Stimulated activated CD4-positive, alpha-beta T cell treated with anti-CD3 and anti-CD28 coated beads, Interleukin-2, amount 100 ng/mL, for 4 hours (primary cell): ENCODE data around the gene ADGRL3.

ENCODE experiments used
- DNase-seq: peaks from one replicate; pipeline ENCODE4 v3.0.0-alpha.2; 2020; ENCODE audit warnings: low read depth

The ADGRL3 gene

GRCh38 chr4:61277785-61278760 lies 77.9 kb downstream of the ADGRL3 start:
- DNase-seq = no peak

DNA sequence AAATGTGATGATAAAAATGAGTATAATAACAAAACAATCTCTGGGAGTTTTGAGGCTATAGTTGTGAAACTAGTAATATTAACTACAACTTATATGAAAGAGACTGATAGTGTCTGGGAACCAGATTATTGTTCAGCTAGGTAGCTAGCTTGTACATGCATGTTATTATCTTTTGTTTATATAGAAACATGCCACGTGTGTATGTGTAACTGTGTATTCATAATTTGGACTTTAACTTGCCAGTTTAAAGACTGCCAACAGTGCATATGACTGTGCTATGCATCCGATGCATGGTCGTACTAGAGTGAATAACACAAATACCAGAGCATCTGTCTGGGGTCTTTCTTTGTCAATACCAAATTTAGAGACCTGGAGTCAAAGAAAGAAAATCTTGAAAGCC lies 92.2 kb downstream of the ADGRL3 start:
- DNase-seq = no peak

DNA sequence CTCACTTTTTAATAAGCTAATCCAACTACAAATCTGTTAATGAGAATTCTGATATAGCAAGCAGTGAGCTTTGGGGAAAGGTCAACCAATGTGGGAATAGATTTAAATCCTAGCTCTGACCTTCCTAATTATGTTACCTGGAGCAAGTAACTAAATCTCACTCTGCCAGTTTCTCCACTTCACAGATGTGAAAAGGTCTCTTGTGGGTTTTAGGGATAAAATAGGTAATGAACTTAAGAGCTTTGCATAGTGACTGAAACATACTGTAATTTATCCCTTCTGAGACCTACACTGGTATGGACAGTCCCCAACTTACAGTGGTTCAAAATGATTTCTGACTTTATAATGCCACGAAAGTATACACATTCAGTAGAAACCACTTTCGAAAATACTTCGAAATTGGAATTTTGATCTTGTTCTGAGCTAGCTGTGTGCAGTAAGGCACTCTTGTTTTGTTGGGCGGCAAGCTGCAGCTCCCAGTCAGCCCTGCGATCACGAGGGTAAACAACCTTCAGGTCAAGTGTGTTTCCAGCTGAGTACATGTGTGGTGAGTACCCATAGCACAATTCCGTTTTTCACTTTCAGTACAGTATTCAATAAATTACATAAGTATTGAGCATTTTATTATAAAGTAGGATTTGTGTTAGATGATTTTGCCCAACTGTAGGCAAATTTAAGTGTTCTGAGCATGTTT lies 93.7 kb downstream of the ADGRL3 start:
- no peak for DNase-seq

DNA sequence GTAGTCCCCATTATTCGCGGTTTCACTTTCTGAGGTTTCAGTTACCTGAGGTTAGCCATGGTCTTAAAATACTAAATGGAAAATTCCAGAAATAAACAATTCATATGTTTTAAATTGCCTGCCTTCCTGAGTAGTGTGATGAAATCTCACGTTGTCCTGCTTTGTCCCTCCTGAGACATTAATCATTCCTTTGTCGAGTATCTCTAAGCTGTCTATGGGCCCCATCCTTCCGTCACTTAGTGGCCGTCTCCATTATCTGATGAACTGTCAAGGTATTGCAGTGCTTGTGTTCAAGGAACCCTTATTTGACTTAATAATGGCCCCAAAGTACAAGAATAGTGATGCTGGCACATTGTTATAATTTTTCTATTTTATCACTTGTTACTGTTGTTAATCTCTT lies 94.8 kb downstream of the ADGRL3 start:
- no peak for DNase-seq

- DNase-seq = no peak
Observed at GRCh38 chr4:61296144-61296543, 96.0 kb downstream of the ADGRL3 start.

GRCh38 chr4:61298178-61298740 lies 98.1 kb downstream of the ADGRL3 start:
- DNase-seq = no peak

DNA sequence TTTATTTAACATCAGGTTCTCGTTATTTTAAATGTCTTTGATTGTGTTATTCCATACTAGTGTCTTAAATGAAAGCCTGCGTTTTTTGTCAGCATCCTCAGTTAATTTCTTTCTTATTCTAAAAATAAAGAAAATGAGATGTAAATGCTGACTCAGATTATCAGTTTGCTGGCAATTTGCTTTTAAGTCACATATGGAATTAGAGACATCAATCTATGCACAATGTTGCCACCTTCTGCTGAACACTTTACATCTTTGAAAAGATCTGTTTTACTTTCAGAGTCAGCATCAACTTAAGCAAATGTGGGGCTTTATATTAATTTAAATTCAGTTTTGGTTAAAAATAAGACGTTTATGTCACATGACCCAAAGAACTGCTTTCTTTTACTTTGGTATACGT lies 99.2 kb downstream of the ADGRL3 start:
- no peak for DNase-seq

DNA sequence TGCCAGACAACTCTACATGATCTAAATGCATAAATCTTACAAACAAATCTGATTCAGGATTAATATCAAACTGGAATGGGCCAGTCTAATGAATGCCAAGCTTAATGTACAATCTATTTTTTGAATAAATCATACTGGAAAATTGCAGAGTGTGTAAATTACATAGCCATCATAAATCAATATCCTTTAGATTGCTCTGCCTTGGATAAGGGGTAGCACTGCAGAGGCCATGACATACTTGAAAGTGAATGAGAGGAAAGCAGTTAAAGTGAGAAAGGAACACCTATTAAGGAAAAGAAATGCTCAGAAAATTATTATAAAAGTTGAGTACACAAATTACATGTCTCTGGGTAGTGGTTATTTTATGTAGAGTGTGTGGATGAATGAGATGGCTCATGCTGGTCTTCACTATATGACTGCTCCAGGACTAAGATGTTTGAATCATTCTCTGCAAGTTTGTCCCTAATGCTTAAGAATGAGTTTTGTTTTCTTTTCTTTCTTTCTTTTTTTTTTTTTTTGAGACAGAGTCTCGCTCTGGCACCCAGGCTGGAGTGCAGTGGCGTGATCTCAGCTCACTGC lies 100.2 kb downstream of the ADGRL3 start:
- DNase-seq = no peak

DNA sequence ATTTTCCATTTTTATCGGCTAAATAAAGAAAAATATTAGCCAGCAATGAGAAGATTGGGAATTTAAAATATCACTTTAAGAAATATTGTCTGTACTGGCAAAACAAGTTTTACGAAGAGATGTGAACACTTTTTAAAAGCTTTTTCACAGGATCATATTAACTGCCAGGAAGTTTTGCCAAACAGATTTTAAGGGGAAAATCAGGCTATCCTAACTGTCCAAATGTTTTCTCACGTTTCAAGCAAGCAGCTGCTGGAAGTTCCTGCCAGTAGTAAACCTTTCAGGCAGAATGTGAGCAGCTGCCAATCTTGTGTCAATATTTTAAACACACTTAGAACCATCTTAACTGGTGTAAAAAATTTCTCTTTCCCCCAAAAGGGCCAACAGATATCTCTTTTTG lies 101.1 kb downstream of the ADGRL3 start:
- no peak for DNase-seq

DNA sequence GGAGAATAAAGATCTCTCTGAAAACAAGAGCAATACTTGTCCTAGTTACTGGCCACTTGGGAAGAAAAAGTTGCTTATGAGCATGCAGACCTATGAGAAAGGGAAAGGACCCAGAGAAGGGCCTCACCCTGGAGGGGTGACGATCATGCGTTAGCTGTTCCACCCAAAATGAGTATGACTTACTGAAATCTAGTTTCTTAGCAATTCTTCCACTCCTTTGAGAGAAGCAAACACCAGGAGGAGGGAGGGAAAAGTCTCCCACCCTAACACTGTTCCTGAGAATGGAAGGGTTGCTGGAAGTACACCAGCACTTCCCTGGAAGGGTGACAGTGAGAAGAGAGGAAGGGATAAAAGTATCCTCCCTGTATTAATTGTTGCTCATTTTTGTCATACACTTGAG lies 107.9 kb downstream of the ADGRL3 start:
- no peak for DNase-seq

DNA sequence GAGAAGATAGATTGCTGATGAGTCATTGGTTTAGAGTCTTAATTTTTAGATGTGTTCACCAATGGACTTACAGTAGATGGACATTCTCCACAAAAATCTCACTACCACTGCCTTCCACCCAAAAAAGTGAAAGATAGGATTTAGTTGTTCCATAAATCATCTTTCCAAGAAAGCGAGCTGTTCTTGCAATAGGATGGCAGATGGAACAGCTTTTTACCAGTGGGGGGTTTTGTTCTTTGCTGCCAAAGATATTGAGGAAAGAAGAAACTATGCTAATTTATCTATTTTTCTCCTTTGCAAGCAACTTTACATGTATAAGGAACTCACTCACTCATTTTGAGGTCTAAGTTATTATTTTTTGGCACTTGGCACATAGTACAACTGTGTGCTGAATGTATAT lies 109.5 kb downstream of the ADGRL3 start:
- DNase-seq = no peak

- no peak for DNase-seq
Observed at GRCh38 chr4:61312526-61312925, 112.4 kb downstream of the ADGRL3 start.

DNA sequence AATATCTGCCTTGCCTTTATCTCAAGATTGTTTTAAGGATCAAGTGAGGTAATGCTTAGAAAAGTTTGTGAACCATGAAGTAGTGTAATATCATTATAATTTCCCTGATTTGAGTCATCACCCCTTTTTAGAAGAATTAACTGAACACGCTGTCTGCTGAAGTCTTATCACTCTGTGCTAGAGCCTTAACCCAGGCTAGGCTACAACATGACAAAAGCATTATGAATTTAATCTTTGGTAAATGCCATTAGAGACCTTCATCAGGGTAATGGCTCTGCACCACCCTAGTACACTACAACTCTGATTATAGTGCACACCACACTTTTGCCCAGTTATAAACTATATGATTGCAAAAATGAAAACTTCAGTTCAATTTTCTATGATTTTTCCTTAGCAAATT lies 118.3 kb downstream of the ADGRL3 start:
- DNase-seq = no peak

GRCh38 chr4:61319156-61319555 lies 119.0 kb downstream of the ADGRL3 start:
- no peak for DNase-seq

DNA sequence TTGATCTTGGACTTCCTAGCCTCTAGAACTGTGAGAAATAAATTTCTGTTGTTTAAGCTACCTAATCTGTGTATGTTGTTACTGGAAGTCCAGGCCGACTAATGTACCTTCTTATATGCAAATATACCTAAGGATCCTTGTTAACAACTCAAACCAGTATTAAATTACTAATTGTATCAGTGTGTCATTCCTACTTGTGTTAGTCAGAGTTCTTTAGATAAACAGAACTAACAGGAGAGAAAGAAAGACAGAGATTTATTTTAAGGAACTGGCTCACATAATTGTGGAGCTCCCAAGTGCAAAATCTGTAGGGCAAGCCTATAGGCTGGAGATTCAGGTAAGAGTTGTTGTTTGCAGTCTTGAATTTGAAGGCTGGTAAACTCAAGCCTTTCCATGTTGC lies 120.0 kb downstream of the ADGRL3 start:
- DNase-seq = no peak

DNA sequence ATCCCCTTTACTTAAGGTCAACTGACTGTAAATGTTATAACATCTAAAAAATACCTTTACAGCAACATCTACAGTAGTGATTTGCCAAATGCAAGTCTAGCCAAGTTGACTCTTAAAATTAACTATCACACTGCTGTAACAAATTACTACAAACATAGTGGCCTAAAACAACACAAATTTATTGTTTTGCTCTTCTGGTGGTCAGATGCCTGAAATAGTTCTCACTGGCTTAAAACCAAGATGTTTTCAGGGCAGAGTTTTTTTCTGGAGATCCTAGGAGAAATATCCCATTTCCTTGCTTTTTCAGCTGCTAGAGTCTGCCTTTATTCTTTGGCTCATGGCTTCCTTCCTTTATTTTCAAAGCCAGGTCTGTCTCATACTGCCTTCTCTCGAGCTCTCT lies 120.5 kb downstream of the ADGRL3 start:
- DNase-seq = no peak

- DNase-seq = no peak
Observed at GRCh38 chr4:61332693-61333092, 132.6 kb downstream of the ADGRL3 start.

DNA sequence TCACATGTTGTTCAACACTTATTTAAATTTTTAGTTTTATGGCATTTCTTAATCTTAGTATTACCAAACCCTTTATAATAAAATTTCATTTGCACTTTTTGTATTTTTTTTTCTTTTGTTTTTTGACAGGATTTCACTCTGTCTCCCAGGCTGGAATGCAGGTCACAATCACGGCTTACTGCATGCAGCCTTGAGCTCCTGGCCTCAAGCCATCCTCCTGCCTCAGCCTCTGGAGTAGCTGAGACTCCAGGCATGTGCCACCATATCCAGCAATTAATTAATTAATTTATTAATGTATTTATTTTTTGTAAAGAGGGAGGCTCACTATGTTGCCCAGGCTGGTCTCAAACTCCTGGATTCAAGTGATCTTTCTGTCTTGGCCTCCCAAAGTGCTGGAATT lies 133.4 kb downstream of the ADGRL3 start:
- DNase-seq = no peak

- DNase-seq = no peak
Observed at GRCh38 chr4:61335241-61335763, 135.2 kb downstream of the ADGRL3 start.

- no peak for DNase-seq
Observed at GRCh38 chr4:61336488-61336887, 136.4 kb downstream of the ADGRL3 start.

DNA sequence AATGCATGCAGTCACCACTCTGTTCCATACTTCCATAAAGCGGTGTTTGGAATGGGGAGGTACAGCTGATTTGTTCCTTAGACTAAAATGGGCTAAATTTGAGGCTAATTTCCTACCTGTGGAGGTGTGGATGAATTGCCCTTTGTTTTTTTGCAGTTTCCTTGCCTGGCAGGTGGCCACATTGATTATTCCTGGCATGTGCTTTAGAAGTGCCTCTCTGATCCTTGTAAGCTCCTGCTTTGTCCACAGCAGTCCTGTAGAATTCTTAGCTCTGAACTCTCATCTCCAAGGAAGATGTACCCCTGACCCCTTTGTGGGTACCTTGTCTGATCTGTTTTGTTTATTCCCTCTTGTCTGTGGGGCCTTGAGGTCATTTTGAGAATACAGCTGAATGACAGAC lies 136.8 kb downstream of the ADGRL3 start:
- no peak for DNase-seq

DNA sequence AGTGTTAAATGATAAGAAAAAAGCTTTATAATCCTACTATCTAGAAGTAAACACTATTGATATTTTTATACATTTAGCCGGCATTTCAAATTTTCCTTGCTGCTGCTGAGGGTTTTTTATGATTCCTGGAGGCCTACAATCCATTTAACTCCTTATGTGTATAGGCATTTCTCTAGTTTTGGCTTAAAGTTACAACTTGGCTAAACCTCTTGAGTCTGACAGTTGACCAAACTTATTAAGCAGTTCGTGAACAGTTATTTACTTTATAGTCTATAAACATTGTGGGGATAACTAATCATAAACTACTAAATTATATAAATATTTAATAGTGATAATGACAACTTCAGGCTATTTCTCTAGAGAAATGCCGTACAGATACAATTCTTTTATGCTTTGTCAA lies 141.9 kb downstream of the ADGRL3 start:
- DNase-seq = no peak
